GM12801 (cell line): ENCODE results near the gene P2RX1.

ENCODE experiments used
- TF ChIP-seq, protein P1 (sequence below): IDR thresholded peaks from one replicate; pipeline ENCODE4 v1.5.1; 2011; ENCODE audit warnings: control low read depth; ENCODE audit not compliant: insufficient read length; ENCODE audit errors: extremely low read depth

The P2RX1 gene

DNA sequence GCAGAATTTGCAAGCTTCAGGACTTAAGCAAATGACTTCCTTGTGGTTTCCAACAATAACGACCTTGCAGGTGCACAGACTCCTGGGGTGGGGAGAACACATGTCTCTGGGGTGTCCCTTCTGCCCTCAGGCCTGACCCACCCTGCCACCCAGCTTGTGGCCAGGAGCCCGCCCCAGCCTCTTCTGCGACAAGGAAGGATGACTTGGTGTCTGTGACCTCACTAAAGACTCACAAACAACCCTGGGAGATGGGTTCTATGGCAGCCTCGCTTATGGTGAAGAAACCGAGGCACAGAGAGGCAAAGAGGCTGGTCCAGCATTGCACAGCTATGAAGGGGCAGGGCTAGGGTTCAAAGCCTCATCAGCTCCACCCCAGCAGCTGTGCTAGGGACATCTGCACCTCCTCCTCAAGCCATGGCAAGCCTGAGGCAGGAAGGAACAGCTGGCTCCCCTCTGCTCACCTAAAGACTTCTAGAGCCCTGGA lies 45.3 kb upstream of the P2RX1 start:
- TF ChIP-seq, protein P1, sequence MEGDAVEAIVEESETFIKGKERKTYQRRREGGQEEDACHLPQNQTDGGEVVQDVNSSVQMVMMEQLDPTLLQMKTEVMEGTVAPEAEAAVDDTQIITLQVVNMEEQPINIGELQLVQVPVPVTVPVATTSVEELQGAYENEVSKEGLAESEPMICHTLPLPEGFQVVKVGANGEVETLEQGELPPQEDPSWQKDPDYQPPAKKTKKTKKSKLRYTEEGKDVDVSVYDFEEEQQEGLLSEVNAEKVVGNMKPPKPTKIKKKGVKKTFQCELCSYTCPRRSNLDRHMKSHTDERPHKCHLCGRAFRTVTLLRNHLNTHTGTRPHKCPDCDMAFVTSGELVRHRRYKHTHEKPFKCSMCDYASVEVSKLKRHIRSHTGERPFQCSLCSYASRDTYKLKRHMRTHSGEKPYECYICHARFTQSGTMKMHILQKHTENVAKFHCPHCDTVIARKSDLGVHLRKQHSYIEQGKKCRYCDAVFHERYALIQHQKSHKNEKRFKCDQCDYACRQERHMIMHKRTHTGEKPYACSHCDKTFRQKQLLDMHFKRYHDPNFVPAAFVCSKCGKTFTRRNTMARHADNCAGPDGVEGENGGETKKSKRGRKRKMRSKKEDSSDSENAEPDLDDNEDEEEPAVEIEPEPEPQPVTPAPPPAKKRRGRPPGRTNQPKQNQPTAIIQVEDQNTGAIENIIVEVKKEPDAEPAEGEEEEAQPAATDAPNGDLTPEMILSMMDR, result no peak

DNA sequence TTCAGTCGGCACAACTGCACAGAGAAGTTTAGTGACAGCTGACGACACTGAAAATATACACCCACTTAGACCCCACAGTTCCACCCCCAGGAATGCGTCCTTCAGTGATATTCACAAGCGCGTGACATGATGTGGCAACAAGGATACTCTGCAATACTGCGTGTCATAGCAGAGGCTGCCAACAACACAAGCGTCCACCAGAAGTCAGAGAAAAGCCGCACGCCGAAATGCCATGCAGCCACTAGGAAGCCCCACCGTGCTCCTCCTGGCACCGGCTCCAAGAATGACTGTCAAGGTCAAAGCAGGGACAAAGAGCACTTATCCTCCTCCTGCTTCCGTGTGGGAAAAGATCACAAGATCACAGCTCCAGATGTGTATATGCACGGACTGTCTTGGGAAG lies 44.5 kb upstream of the P2RX1 start:
- TF ChIP-seq, protein P1, result no peak

DNA sequence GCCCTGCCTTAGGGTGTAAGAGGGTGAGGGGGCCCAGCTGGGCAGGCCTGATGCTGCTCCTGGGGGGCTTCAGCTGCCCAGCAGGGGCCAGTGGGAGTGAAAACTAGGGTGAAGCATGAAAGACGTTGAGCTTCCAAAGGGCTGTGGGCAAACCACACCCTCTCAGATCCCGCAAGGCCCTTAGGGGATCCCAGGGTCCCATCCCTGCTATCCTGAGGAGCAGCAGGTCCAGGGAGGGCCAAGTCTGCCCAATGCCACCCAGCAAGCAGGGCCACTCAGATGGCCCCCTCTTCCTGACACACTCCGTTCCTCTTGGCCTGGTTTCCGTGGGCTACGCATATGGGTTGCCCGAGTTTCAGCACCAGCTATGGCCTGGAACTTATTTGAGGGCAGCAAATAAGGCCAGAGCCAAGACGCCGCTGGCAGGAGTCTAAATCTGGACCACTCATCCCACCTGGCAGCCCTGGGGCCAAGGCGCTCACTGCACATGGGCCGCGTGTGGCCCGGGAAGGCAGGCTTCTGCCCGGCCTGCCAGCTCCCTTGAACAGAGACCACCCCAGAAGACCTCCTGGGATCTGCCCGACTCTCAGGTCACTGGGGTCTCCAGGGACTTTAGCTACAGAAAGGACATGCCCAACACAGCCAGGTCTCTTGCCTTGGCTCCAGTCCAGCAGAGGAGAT lies 43.8 kb upstream of the P2RX1 start:
- TF ChIP-seq, protein P1, result no peak

DNA sequence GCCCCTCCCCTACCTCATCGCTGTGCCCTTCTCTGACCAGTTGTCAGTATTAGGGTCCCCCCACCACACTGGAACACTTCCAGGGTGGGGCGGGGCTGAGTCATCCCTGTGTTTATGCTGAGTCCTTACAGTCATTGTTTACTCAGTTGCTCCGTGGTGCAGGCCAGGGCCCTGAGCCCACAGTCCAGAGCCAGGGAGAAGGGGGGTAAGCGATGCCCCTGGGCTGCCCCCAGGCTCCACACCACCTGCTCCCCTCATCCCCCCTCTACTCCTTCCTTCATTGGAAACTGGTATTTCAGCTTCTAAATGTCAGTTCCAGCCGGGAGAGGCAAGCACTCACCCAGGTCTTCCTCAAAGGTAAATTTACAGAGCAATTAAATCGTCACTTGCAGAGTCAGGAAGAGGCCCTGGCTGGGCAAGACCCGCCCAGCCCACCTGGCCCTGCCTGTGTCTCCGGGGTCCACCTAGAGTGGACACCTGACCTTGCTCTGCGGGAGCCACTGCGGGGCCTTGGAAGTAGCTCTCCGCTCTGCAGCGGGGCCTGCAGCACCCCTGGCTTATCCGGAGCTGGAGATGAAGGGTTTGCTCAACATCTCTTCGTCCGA lies 43.1 kb upstream of the P2RX1 start:
- TF ChIP-seq, protein P1, result no peak

DNA sequence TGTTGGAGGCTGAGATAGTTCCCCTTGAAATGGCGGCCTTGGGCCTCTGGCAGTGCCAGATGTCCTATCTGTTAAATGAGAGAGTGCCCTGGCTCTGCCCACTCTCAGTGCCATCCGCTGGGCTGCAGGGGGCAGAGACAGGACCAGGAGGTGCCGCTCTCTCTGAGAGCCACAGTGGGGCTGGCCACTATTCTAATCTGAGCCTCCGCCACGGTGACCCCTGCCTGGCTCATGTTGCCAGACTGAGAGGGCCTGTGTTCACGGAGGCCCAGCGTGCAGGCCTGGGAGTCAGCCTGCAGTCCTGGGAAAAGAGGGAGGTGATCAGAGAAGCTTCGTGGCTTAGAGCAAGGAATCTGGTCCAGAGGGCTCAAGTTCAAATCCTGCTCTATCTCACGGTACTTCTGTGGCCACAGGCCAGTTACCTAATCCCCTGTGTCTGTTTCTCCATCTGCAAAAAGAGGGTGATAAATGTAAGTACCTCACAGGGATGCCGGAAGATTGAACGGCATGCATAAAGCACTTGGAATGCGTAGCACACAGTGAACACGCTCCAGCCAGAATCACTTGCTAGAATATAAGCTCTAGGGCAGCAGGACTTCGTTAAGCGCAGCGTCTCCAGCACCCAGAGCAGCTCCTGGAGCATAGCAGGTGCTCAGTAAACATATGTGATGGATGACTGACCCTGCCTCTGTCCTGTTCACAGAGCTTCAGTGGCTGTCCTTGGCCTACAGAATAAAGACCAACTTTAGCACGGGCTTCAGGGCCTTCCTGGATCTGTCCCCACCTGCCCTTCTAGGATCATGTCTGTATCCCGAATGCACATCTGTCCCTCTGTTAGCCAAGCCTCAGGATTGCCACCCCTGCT lies 41.7 kb upstream of the P2RX1 start:
- TF ChIP-seq, protein P1, result no peak

DNA sequence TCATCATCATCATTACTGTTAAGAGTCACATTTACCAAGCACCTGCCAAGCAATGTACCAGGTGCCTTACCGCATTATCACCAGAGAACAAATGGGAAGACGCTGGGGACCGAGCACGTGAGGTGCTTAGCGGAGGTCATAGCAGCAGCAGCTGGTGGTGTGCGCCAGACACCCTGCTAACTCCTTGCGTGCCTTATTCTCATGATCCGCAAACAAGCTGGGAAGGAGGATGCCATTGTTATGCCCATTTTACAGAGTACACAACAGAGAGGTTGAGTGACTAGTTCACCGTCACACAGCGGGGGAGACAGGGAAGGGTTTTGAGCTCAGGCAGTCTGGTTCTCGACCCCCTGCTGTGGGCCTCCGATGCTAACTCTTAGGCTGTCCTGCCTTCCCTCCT lies 40.7 kb upstream of the P2RX1 start:
- TF ChIP-seq, protein P1, result no peak

DNA sequence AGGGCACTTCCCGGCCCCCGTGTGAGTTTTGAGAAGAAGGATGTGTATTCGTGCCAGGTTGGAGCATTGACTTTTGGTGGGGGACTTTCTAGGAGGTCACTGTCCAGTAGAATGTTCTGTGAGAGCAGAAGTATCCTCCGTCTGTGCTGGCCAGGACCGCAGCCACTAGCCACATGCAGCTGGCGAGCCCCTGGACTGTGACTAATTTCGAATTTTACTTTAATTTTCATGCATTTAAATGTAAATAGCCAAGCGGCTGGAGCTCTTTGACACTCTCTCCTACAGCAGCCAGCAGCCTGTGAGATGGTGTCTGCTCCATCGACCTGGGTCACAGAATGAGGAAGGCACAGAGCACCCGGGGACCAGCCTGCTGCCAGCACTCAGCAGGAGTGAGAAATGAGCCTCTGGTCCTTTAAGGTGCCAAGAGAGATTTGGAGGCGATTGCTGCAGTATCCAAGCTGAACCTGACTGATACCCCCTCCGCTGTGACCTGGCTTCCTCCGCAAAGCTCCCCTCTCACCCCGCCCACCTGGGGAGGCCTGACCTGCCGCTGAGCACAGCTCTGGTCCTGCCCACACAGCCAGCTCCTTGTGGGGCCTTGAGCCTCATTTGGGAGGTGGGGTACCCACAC lies 40.2 kb upstream of the P2RX1 start:
- TF ChIP-seq, protein P1, result no peak
